Vagina (tissue), 2 donors: ENCODE data around the gene LRRC7. TPM values are rescaled to one million over a fixed set of nuclear protein-coding genes. Genes with fewer than 3 reads are reported as not detected.
A peak's percentile ranks its signal among the peaks of the same experiment; 100 is the strongest.

Source experiments
- DNase-seq, 2 donors: peaks; one replicate each; pipeline ENCODE4 v3.0.0-alpha.2; 2017; ENCODE audit errors: extremely low spot score in 2 of 2
- H3K27ac ChIP-seq: fragments of 200-600 bp; sonication (generic); one replicate; pipeline ENCODE4 v1.5.1; 2019
- H3K27me3 ChIP-seq: fragments of 200-600 bp; sonication (generic); one replicate; pipeline ENCODE4 v1.5.1; 2019
- H3K36me3 ChIP-seq, 2 donors: fragments of 200-600 bp; sonication (generic); one replicate each; pipeline ENCODE4 v1.5.1; 2017 to 2019
- H3K4me1 ChIP-seq: fragments of 200-600 bp; sonication (generic); one replicate; pipeline ENCODE4 v1.5.1; 2019
- H3K4me3 ChIP-seq, 2 donors: fragments of 200-600 bp; sonication (generic); 1 replicate in 1 of 2; 2 replicates in 1 of 2; pipeline ENCODE4 v1.5.1; 2016 to 2019
- H3K9me3 ChIP-seq: fragments of 200-600 bp; sonication (generic); one replicate; pipeline ENCODE4 v1.5.1; 2019
- CTCF ChIP-seq, 3 experiments: fragments of 450-650 bp in 2 of 3; fragments of 200-600 bp in 1 of 3; sonication (generic) in 1 of 3; IDR thresholded peaks; one replicate each; pipeline ENCODE4 v1.5.1; 2017 to 2019; ENCODE audit warnings: antibody characterized with exemption in 3 of 3, mild to moderate bottlenecking in 2 of 3, moderate library complexity in 2 of 3
- POLR2A ChIP-seq, 2 donors: fragments of 450-650 bp; IDR thresholded peaks; one replicate each; pipeline ENCODE4 v1.6.1; 2017; ENCODE audit warnings: antibody characterized with exemption in 2 of 2, mild to moderate bottlenecking in 2 of 2, moderate library complexity in 2 of 2
- POLR2AphosphoS5 ChIP-seq, 2 donors: sonication (generic); formaldehyde crosslinking; IDR thresholded peaks; one replicate each; pipeline ENCODE4 v1.9.0; 2017; ENCODE audit warnings: antibody characterized with exemption in 2 of 2, mild to moderate bottlenecking in 2 of 2, low read depth in 1 of 2; ENCODE audit not compliant: insufficient read depth in 1 of 2
- intact Hi-C: fragments of 100-400 bp; cut with DNase I; formaldehyde crosslinking; loops from one replicate; pipeline ENCODE4 v1.15.1; 2023
- total RNA-seq: library from RNA; depleted of rRNA; stranded (reverse); fragments of >200 nt; gene quantifications from one replicate; pipeline ENCODE4 v1.2.3, GENCODE V29; 2016

Gene LRRC7
- total RNA-seq: not detected

GRCh38 chr1:69567652-69568420 lies at the start of gene LRRC7:
Gene LRRC7 (plus strand): TSS chr1:69567922. CDS start chr1:69568640, 718 bp downstream.
- TF ChIP-seq POLR2AphosphoS5 (IDR thresholded peaks at IDR 0.05; ENCODE audit: insufficient read depth in 1 of 2, low read depth in 1 of 2): no peak
- TF ChIP-seq CTCF (IDR thresholded peaks at IDR 0.05): no peak
- TF ChIP-seq POLR2A (IDR thresholded peaks at IDR 0.05): no peak
- intact Hi-C loops: no loop called here
- no peaks in the 10 kb centered on the region for H3K27me3 ChIP-seq
- H3K27ac ChIP-seq: no peak within 1 kb of the TSS
- H3K4me3 ChIP-seq: peak within 1 kb of the TSS; percentile 44 to 54
- no peak for DNase-seq
- H3K9me3 ChIP-seq: no peaks in the 10 kb centered on the region
- H3K36me3 ChIP-seq: no peaks in the 10 kb centered on the region
- peaks cover 27% of the 10 kb centered on the region for H3K4me1 ChIP-seq

- DNase-seq: no peak
- H3K27me3 ChIP-seq: no peaks in the 10 kb centered on the region
- no peak overlapping the region for H3K27ac ChIP-seq
- H3K9me3 ChIP-seq: no peaks in the 10 kb centered on the region
- TF ChIP-seq POLR2AphosphoS5 (IDR thresholded peaks at IDR 0.05; ENCODE audit: insufficient read depth in 1 of 2, low read depth in 1 of 2): no peak
- no peak for TF ChIP-seq CTCF (IDR thresholded peaks at IDR 0.05)
- no peak for TF ChIP-seq POLR2A (IDR thresholded peaks at IDR 0.05)
- H3K36me3 ChIP-seq: no peaks in the 10 kb centered on the region
- H3K4me3 ChIP-seq: no peak overlapping the region
- H3K4me1 ChIP-seq: no peaks in the 10 kb centered on the region
- intact Hi-C loops: no loop called here
Observed at GRCh38 chr1:69519006-69519405, 48.7 kb upstream of the LRRC7 start.

- intact Hi-C loops: no loop called here
- TF ChIP-seq POLR2AphosphoS5 (IDR thresholded peaks at IDR 0.05; ENCODE audit: insufficient read depth in 1 of 2, low read depth in 1 of 2) (no peak), CTCF (IDR thresholded peaks at IDR 0.05) (no peak), POLR2A (IDR thresholded peaks at IDR 0.05) (no peak)
- no peaks in the 10 kb centered on the region for H3K4me1 ChIP-seq
- H3K27ac ChIP-seq: no peak overlapping the region
- no peak for DNase-seq
- H3K27me3 ChIP-seq: no peaks in the 10 kb centered on the region
- no peaks in the 10 kb centered on the region for H3K9me3 ChIP-seq
- no peaks in the 10 kb centered on the region for H3K36me3 ChIP-seq
- no peak overlapping the region for H3K4me3 ChIP-seq
Observed at GRCh38 chr1:69520326-69520725, 47.4 kb upstream of the LRRC7 start.

- Histone ChIP-seq H3K4me3 (no peak overlapping the region), H3K9me3 (no peaks in the 10 kb centered on the region), H3K27ac (no peak overlapping the region), H3K4me1 (no peaks in the 10 kb centered on the region), H3K27me3 (no peaks in the 10 kb centered on the region), H3K36me3 (no peaks in the 10 kb centered on the region)
- TF ChIP-seq CTCF (IDR thresholded peaks at IDR 0.05): no peak
- intact Hi-C loops: no loop called here
- no peak for DNase-seq
Observed at GRCh38 chr1:69523032-69523431, 44.7 kb upstream of the LRRC7 start.

GRCh38 chr1:69523461-69523860 lies 44.3 kb upstream of the LRRC7 start:
- Histone ChIP-seq H3K36me3 (no peaks in the 10 kb centered on the region), H3K4me1 (no peaks in the 10 kb centered on the region), H3K27me3 (no peaks in the 10 kb centered on the region), H3K9me3 (no peaks in the 10 kb centered on the region), H3K27ac (no peak overlapping the region), H3K4me3 (no peak overlapping the region)
- no peak for DNase-seq
- TF ChIP-seq POLR2AphosphoS5 (IDR thresholded peaks at IDR 0.05; ENCODE audit: insufficient read depth in 1 of 2, low read depth in 1 of 2): no peak
- no peak for TF ChIP-seq CTCF (IDR thresholded peaks at IDR 0.05)
- TF ChIP-seq POLR2A (IDR thresholded peaks at IDR 0.05): no peak
- intact Hi-C loops: no loop called here
